ENCODE measurements around the gene CLN5.

- no peak for TF ChIP-seq EZH2 (IDR thresholded peaks at IDR 0.05; ENCODE audit: borderline replicate concordance, low read length)
- TF ChIP-seq CTCF (IDR thresholded peaks at IDR 0.05; ENCODE audit: low read length) = no peak
Observed at GRCh38 chr13:77029436-77029835, 37.6 kb downstream of the CLN5 start.

Measured in OCI-LY1 (cell line).